ENCODE data around the gene NRCAM. TPM values are rescaled to one million over a fixed set of nuclear protein-coding genes. Genes with fewer than 3 reads are reported as not detected.
A peak's percentile ranks its signal among the peaks of the same experiment; 100 is the strongest.

Gene NRCAM
- total RNA-seq, 1 donor from 2014 or later = 9.3 TPM

DNA sequence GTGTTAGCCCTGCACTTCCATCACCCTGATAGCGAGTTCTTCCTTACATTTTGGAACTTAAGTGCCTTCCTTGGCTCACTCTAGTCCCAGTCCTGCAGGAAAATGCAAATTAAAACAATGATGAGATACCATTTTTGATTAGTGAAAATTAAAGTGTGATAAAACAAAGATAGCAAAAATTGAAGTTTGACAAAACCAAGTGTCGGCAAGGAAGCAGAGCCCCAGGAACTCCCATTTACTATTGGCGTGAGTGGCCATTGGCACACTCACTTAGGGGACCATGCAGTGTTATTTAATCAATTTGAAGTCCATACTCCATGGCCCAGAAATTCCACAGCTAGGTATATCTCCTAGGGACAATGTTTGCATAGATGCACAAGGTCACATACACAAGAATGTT is 354.5 kb downstream of the NRCAM start:
- H4K20me1 ChIP-seq (ENCODE audit: insufficient read depth, low read length) = no peaks in the 10 kb centered on the region
- FAIRE-seq (no peak), DNase-seq (ENCODE audit: low read depth) (no peak)
- H3K9ac ChIP-seq (ENCODE audit: low read length) = no peak overlapping the region
- H3K4me3 ChIP-seq (ENCODE audit: insufficient read depth, low read depth, low read length) = no peak overlapping the region
- H2AFZ ChIP-seq (ENCODE audit: low read depth, low read length) = no peak overlapping the region
- Mint-ChIP-seq H3K36me3 (ENCODE audit: low read depth, unreplicated experiment) (no peaks in the 10 kb centered on the region), H3K9me3 (ENCODE audit: unreplicated experiment) (no peaks in the 10 kb centered on the region), H3K4me1 (ENCODE audit: low read depth, unreplicated experiment) (peaks cover 1% of the 10 kb centered on the region), H3K27ac (ENCODE audit: unreplicated experiment) (no peak overlapping the region), H3K4me3 (ENCODE audit: unreplicated experiment) (no peak overlapping the region), H3K27me3 (ENCODE audit: low read depth, unreplicated experiment) (no peaks in the 10 kb centered on the region)
- no peaks in the 10 kb centered on the region for H3K79me2 ChIP-seq (ENCODE audit: insufficient read depth, low read length)
- no peak for TF ChIP-seq CTCF (IDR thresholded peaks at IDR 0.05; ENCODE audit: insufficient read depth, low read depth, low read length)
- TF ChIP-seq EZH2 (IDR thresholded peaks at IDR 0.05; ENCODE audit: insufficient read depth, low read length) = no peak
- H3K4me1 ChIP-seq (ENCODE audit: insufficient read depth, low read length) = no peaks in the 10 kb centered on the region
- no peak overlapping the region for H3K4me2 ChIP-seq (ENCODE audit: low read length)
- no peaks in the 10 kb centered on the region for H3K9me3 ChIP-seq (ENCODE audit: insufficient read depth, low read depth, low read length)
- no peaks in the 10 kb centered on the region for H3K27me3 ChIP-seq (ENCODE audit: insufficient read depth, low read length)
- no peaks in the 10 kb centered on the region for H3K36me3 ChIP-seq (ENCODE audit: insufficient read depth, low read length)
- no peak overlapping the region for H3K27ac ChIP-seq (ENCODE audit: low read depth, low read length)

GRCh38 chr7:108099713-108100112 is 356.5 kb downstream of the NRCAM start:
- H3K27ac ChIP-seq (ENCODE audit: low read depth, low read length) = no peak overlapping the region
- H3K79me2 ChIP-seq (ENCODE audit: insufficient read depth, low read length) = no peaks in the 10 kb centered on the region
- Mint-ChIP-seq H3K4me1 (ENCODE audit: low read depth, unreplicated experiment) (peaks cover 15% of the 10 kb centered on the region), H3K36me3 (ENCODE audit: low read depth, unreplicated experiment) (no peaks in the 10 kb centered on the region), H3K4me3 (ENCODE audit: unreplicated experiment) (no peak overlapping the region), H3K9me3 (ENCODE audit: unreplicated experiment) (no peaks in the 10 kb centered on the region), H3K27ac (ENCODE audit: unreplicated experiment) (no peak overlapping the region), H3K27me3 (ENCODE audit: low read depth, unreplicated experiment) (no peaks in the 10 kb centered on the region)
- no peak overlapping the region for H2AFZ ChIP-seq (ENCODE audit: low read depth, low read length)
- no peak for DNase-seq (ENCODE audit: low read depth)
- no peak overlapping the region for H3K9ac ChIP-seq (ENCODE audit: low read length)
- no peaks in the 10 kb centered on the region for H4K20me1 ChIP-seq (ENCODE audit: insufficient read depth, low read length)
- FAIRE-seq = no peak
- no peaks in the 10 kb centered on the region for H3K27me3 ChIP-seq (ENCODE audit: insufficient read depth, low read length)
- TF ChIP-seq CTCF (IDR thresholded peaks at IDR 0.05; ENCODE audit: insufficient read depth, low read depth, low read length) = no peak
- no peak for TF ChIP-seq EZH2 (IDR thresholded peaks at IDR 0.05; ENCODE audit: insufficient read depth, low read length)
- H3K9me3 ChIP-seq (ENCODE audit: insufficient read depth, low read depth, low read length) = no peaks in the 10 kb centered on the region
- H3K4me1 ChIP-seq (ENCODE audit: insufficient read depth, low read length) = peaks cover 10% of the 10 kb centered on the region
- H3K4me2 ChIP-seq (ENCODE audit: low read length) = no peak overlapping the region
- no peak overlapping the region for H3K4me3 ChIP-seq (ENCODE audit: insufficient read depth, low read depth, low read length)
- H3K36me3 ChIP-seq (ENCODE audit: insufficient read depth, low read length) = no peaks in the 10 kb centered on the region

GRCh38 chr7:108097703-108098102 is 358.5 kb downstream of the NRCAM start:
- H3K9ac ChIP-seq (ENCODE audit: low read length) = no peak overlapping the region
- H3K4me1 Mint-ChIP-seq (ENCODE audit: low read depth, unreplicated experiment) = peaks cover 23% of the 10 kb centered on the region
- H3K27me3 Mint-ChIP-seq (ENCODE audit: low read depth, unreplicated experiment) = no peaks in the 10 kb centered on the region
- H3K9me3 Mint-ChIP-seq (ENCODE audit: unreplicated experiment) = no peaks in the 10 kb centered on the region
- peaks cover 19% of the 10 kb centered on the region for H3K4me1 ChIP-seq (ENCODE audit: insufficient read depth, low read length)
- H3K27ac Mint-ChIP-seq (ENCODE audit: unreplicated experiment) = no peak overlapping the region
- no peak for DNase-seq (ENCODE audit: low read depth)
- TF ChIP-seq CTCF (IDR thresholded peaks at IDR 0.05; ENCODE audit: insufficient read depth, low read depth, low read length) = peak; percentile 18
- no peak for TF ChIP-seq EZH2 (IDR thresholded peaks at IDR 0.05; ENCODE audit: insufficient read depth, low read length)
- no peaks in the 10 kb centered on the region for H3K36me3 ChIP-seq (ENCODE audit: insufficient read depth, low read length)
- no peak for FAIRE-seq
- no peaks in the 10 kb centered on the region for H3K9me3 ChIP-seq (ENCODE audit: insufficient read depth, low read depth, low read length)
- no peak overlapping the region for H2AFZ ChIP-seq (ENCODE audit: low read depth, low read length)
- no peaks in the 10 kb centered on the region for H3K36me3 Mint-ChIP-seq (ENCODE audit: low read depth, unreplicated experiment)
- no peak overlapping the region for H3K4me2 ChIP-seq (ENCODE audit: low read length)
- H3K4me3 ChIP-seq (ENCODE audit: insufficient read depth, low read depth, low read length) = no peak overlapping the region
- H3K4me3 Mint-ChIP-seq (ENCODE audit: unreplicated experiment) = no peak overlapping the region
- H4K20me1 ChIP-seq (ENCODE audit: insufficient read depth, low read length) = no peaks in the 10 kb centered on the region
- H3K27me3 ChIP-seq (ENCODE audit: insufficient read depth, low read length) = no peaks in the 10 kb centered on the region
- no peaks in the 10 kb centered on the region for H3K79me2 ChIP-seq (ENCODE audit: insufficient read depth, low read length)
- H3K27ac ChIP-seq (ENCODE audit: low read depth, low read length) = no peak overlapping the region

Other genes starting within 250 kb of the NRCAM start
- 21.3 and 23.1 TPM in 2 replicates for gene PNPLA8, start 69.7 kb upstream of the NRCAM start, total RNA-seq
- gene THAP5, start 113.3 kb upstream of the NRCAM start, total RNA-seq = 18.8 and 21.9 TPM in 2 replicates
- gene DNAJB9, start 113.4 kb upstream of the NRCAM start, total RNA-seq = 25.2 and 27.5 TPM in 2 replicates